ENCODE results near the gene ANKS6.
"Not testable (repeated sequence)": the region's sequence is repeated elsewhere in the genome, so short reads cannot be mapped to it uniquely, and the experiment has no call there.

ANKS6 gene

DNA sequence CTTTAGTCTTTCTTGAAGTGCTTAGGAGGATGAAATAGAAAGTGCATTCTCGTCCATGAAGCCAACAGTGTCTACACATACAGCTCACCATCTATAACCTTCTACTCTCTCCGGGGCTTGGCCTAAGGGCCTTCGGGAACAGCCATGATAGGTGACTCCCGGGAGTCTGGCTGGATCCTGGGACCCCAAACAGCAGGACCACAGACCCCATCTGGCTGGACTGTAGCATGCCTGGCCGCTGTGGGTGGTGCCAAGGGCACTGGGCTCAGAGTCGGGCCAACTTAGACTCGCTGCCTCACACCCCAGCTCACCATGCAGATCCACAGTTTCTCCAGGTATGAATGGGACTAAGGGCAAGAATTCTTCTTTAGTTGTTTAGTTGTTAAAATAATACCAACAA is 104.0 kb downstream of the ANKS6 start:
- no peak for DNase-seq

DNA sequence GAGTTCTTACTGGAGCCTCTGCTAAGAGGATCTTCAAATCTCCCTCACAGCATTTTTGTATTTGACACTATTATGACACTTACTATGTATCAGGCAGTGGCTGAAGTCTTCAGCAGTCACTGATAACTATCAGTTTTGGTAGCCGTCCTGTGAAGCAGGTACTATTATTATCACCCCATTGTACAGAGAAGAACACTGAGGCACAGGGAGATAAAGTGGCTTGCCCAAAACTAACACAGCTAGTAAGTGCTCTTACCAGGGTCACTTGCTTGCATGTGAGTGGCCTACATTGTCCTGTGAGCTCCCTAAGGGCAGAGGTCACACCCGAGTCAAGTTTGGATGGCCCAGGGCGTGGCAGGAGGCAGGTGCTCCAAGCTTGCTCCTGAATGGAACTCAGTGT is 104.5 kb downstream of the ANKS6 start:
- no peak for DNase-seq

DNA sequence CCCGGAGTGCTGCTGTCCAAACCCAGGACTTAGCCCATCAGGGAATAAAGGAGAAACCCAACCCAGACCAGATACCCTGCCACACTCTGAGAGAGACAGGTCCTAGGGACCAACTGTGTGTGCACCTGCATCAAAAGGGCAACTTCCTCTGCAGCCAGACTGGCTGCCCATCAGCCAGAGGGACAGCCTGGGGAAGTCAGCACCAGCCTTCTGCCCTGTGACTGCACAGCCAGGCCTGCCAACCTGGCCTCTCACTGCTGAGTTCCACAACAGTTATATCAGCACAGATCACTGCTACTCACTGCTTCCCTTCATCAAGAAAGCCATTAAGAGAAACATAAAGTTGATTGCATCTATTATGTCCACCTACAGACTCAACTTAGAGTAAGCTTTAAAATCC is 105.7 kb downstream of the ANKS6 start:
- DNase-seq = no peak

DNA sequence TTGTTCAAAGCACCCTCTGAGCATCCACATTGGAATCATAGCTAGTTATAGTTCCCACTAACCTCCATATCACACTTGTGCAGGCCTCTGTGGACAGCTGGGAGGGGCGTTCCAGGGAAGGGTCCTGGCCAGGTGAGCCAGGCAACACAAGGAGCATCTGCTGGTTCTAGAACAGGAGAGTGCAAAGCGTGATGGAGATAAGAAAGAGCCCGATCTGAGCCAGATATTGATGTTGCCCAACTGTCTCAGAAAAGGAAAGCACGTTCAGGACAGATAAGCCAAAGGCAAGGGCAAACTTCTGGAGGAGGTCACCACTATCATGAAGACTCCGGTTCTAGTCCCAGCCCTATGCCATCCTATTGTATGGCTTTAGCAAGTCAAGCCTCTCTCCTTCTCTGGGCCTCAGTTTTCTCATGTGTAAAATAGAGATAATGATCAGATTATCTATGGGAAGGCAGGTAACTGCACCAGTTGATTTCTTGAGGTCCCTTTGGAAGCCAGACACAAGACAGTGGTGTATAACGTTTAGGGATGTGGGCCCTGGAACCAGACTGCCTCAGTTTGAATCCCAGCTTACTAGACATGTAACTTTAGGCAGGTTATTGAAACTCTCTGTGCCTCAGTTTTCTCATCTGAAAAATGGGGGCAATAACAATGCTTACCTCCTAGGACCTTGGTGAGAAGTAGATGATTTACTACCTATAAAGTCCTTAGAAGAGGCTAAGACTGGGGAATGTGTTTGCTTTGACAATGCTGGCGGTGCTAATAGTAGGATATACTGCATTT is 107.5 kb downstream of the ANKS6 start:
- DNase-seq = no peak

- no peak for DNase-seq
These were observed 108.4 kb downstream of the ANKS6 start for GRCh38 chr9:98687911-98688310.

- DNase-seq = no peak
These were observed 109.1 kb downstream of the ANKS6 start for GRCh38 chr9:98686961-98687855.

- DNase-seq = not testable (repeated sequence)
These were observed 111.5 kb downstream of the ANKS6 start for GRCh38 chr9:98684816-98685215.

Data from CD4-positive, alpha-beta T cell treated with Interleukin-10 for 1 hour (primary cell).